HL-60 (cell line): ENCODE results near the gene ADSL.

Source experiments
- GABPA ChIP-seq: IDR thresholded peaks from 2 replicates; pipeline ENCODE4 v1.6.1; 2012; ENCODE audit warnings: low read depth
- POLR2AphosphoS5 ChIP-seq: IDR thresholded peaks from 2 replicates; pipeline ENCODE4 v1.6.1; 2012; ENCODE audit warnings: low read depth
- REST ChIP-seq: IDR thresholded peaks from 2 replicates; pipeline ENCODE4 v1.6.1; 2012; ENCODE audit warnings: low read depth; ENCODE audit not compliant: insufficient replicate concordance
- TF ChIP-seq, protein P1 (sequence below): IDR thresholded peaks from one replicate; pipeline ENCODE4 v1.5.1; 2011; ENCODE audit warnings: low read length, control low read depth, inconsistent platforms; ENCODE audit not compliant: insufficient read depth

- TF ChIP-seq POLR2AphosphoS5 (no peak), GABPA (no peak), REST (no peak)
- TF ChIP-seq, protein P1, sequence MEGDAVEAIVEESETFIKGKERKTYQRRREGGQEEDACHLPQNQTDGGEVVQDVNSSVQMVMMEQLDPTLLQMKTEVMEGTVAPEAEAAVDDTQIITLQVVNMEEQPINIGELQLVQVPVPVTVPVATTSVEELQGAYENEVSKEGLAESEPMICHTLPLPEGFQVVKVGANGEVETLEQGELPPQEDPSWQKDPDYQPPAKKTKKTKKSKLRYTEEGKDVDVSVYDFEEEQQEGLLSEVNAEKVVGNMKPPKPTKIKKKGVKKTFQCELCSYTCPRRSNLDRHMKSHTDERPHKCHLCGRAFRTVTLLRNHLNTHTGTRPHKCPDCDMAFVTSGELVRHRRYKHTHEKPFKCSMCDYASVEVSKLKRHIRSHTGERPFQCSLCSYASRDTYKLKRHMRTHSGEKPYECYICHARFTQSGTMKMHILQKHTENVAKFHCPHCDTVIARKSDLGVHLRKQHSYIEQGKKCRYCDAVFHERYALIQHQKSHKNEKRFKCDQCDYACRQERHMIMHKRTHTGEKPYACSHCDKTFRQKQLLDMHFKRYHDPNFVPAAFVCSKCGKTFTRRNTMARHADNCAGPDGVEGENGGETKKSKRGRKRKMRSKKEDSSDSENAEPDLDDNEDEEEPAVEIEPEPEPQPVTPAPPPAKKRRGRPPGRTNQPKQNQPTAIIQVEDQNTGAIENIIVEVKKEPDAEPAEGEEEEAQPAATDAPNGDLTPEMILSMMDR = no peak
These were observed 44.2 kb upstream of the ADSL start for GRCh38 chr22:40302149-40302548.
